GM12878 (cell line): ENCODE data around the gene TRDMT1. TPM values are rescaled to one million over a fixed set of nuclear protein-coding genes. Genes with fewer than 3 reads are reported as not detected.

Experiments
- ATAC-seq: fragments of 200-7000 bp; cut with Tn5 transposase; 3 replicates; pipeline ENCODE4 v1.9.1; 2020; ENCODE audit warnings: mild to moderate bottlenecking, moderate library complexity
- BruUV-seq: library from RNA; stranded (reverse); fragments of 400-500 nt; replicated peaks from 2 replicates; lab custom pipeline; 2021; lab: Mats Ljungman, UMichigan
- CTCF ChIA-PET: fragments of 300-600 bp; sonication (Branson Sonifier 250); formaldehyde crosslinking; extraction: SDS; loops from one replicate; lab custom pipeline; 2021; ENCODE audit warnings: inconsistent platforms; lab: Yijun Ruan, JAX
- POLR2A ChIA-PET: fragments of 350-600 bp; formaldehyde crosslinking; extraction: SDS; loops from one replicate; lab custom pipeline; 2021; ENCODE audit warnings: inconsistent platforms; lab: Charles Lee
- RAD21 ChIA-PET: fragments of 300-600 bp; sonication (Branson Sonifier 250); formaldehyde crosslinking; loops from one replicate; lab custom pipeline; 2023; ENCODE audit warnings: antibody characterized with exemption; ENCODE audit not compliant: unreplicated experiment; lab: Charles Lee
- SMC1A ChIA-PET: fragments of 300-600 bp; sonication (Branson Sonifier 250); formaldehyde crosslinking; loops from one replicate; lab custom pipeline; 2023; ENCODE audit not compliant: unreplicated experiment, uncharacterized antibody; lab: Charles Lee
- DNase-seq: peaks from one replicate; pipeline ENCODE4 v3.0.0-alpha.2; 2011; ENCODE audit warnings: low read depth, low spot score
- FAIRE-seq: peaks from 3 replicates; lab custom pipeline; 2011; peaks lifted over from hg19 to GRCh38; lab: Jason Lieb, UNC
- H2AFZ ChIP-seq: 2 replicates; pipeline ENCODE4 v1.6.0; 2011; ENCODE audit warnings: low read depth, low read length, control low read depth; ENCODE audit not compliant: control insufficient read depth
- H3K27ac ChIP-seq: 2 replicates; pipeline ENCODE4 v1.5.1; 2011; ENCODE audit warnings: control low read depth; ENCODE audit not compliant: control insufficient read depth, insufficient read depth
- H3K27me3 ChIP-seq, 2 experiments: replicated peaks in 1 of 2; 2 replicates each; pipeline versions ENCODE4 v1.6.0 to v1.6.1; 2011; ENCODE audit warnings: low read length in 1 of 2; ENCODE audit not compliant: control insufficient read depth in 2 of 2, insufficient read depth in 2 of 2
- H3K36me3 ChIP-seq, 2 experiments: 2 replicates each; pipeline ENCODE4 v1.5.1; 2011; ENCODE audit warnings: low read length in 1 of 2; ENCODE audit not compliant: control insufficient read depth in 2 of 2, insufficient read depth in 2 of 2
- H3K4me1 ChIP-seq: 2 replicates; pipeline ENCODE4 v1.6.1; 2011; ENCODE audit warnings: mild to moderate bottlenecking, low read length, moderate library complexity, mixed read lengths; ENCODE audit not compliant: control insufficient read depth, insufficient read depth
- H3K4me2 ChIP-seq: 2 replicates; pipeline ENCODE4 v1.6.0; 2011; ENCODE audit warnings: control low read depth; ENCODE audit not compliant: control insufficient read depth, insufficient read depth
- H3K4me3 ChIP-seq: fragments of 200-600 bp; sonication (generic); 2 replicates; pipeline ENCODE4 v1.5.1; 2016
- H3K79me2 ChIP-seq: 2 replicates; pipeline ENCODE4 v1.6.0; 2011; ENCODE audit warnings: low read length; ENCODE audit not compliant: control insufficient read depth, insufficient read depth
- H3K9ac ChIP-seq: 2 replicates; pipeline ENCODE4 v1.8.0; 2011; ENCODE audit warnings: low read length, control low read depth, mixed read lengths; ENCODE audit not compliant: control insufficient read depth, insufficient read depth
- H3K9me3 ChIP-seq: replicated peaks from 3 replicates; pipeline ENCODE4 v1.5.1; 2011; ENCODE audit warnings: mild to moderate bottlenecking, low read length; ENCODE audit not compliant: control insufficient read depth, insufficient read depth
- H4K20me1 ChIP-seq: 2 replicates; pipeline ENCODE4 v1.6.0; 2011; ENCODE audit not compliant: control insufficient read depth, insufficient read depth
- BCLAF1 ChIP-seq: fragments of 450-650 bp; IDR thresholded peaks from 2 replicates; pipeline ENCODE4 v1.6.1; 2017; ENCODE audit warnings: antibody characterized with exemption, mild to moderate bottlenecking, moderate library complexity
- BMI1 ChIP-seq: fragments of 450-650 bp; IDR thresholded peaks from 2 replicates; pipeline ENCODE4 v1.6.1; 2016; ENCODE audit warnings: mild to moderate bottlenecking, moderate library complexity, borderline replicate concordance
- CHD1 ChIP-seq: IDR thresholded peaks from 2 replicates; pipeline ENCODE4 v1.6.1; 2012; ENCODE audit warnings: low read depth, low read length, improper control_type of control experiment
- CREB1 ChIP-seq: IDR thresholded peaks from 2 replicates; pipeline ENCODE4 v1.6.1; 2012; ENCODE audit warnings: low read depth, mild to moderate bottlenecking, inconsistent platforms
- E2F8 ChIP-seq: fragments of 450-650 bp; IDR thresholded peaks from 2 replicates; pipeline ENCODE4 v1.6.1; 2018; ENCODE audit warnings: mild to moderate bottlenecking, low read depth, moderate library complexity; ENCODE audit not compliant: partially characterized antibody
- HDAC6 ChIP-seq: fragments of 200-600 bp; sonication (generic); IDR thresholded peaks from one replicate; pipeline ENCODE4 v1.8.0; 2017; ENCODE audit warnings: antibody characterized with exemption; ENCODE audit not compliant: unreplicated experiment
- MAX ChIP-seq: IDR thresholded peaks from 2 replicates; pipeline ENCODE4 v1.6.1; 2012; ENCODE audit warnings: low read depth, low read length, improper control_type of control experiment
- MTA2 ChIP-seq: fragments of 450-650 bp; IDR thresholded peaks from 2 replicates; pipeline ENCODE4 v1.6.1; 2016; ENCODE audit warnings: low read depth, mild to moderate bottlenecking, moderate library complexity
- MTA3 ChIP-seq: IDR thresholded peaks from 2 replicates; pipeline ENCODE4 v1.6.1; 2012; ENCODE audit warnings: low read length, inconsistent platforms, borderline replicate concordance
- POLR2AphosphoS2 ChIP-seq: IDR thresholded peaks from 2 replicates; pipeline ENCODE4 v1.6.1; 2011; ENCODE audit warnings: low read depth, mild to moderate bottlenecking, low read length, improper control_type of control experiment, moderate library complexity
- YBX1 ChIP-seq: fragments of 450-650 bp; IDR thresholded peaks from 2 replicates; pipeline ENCODE4 v1.6.1; 2016; ENCODE audit warnings: antibody characterized with exemption
- ZNF207 ChIP-seq: fragments of 450-650 bp; IDR thresholded peaks from 2 replicates; pipeline ENCODE4 v1.6.1; 2014; ENCODE audit warnings: antibody characterized with exemption, mild to moderate bottlenecking, borderline replicate concordance
- ZNF592 ChIP-seq: fragments of 450-650 bp; IDR thresholded peaks from 2 replicates; pipeline ENCODE4 v1.6.1; 2017; ENCODE audit warnings: mild to moderate bottlenecking, moderate library complexity
- WGBS: methylation state at CpG from one replicate; pipeline ENCODE4 v1.1.6; 2016; ENCODE audit warnings: low lambda C conversion rate; ENCODE audit not compliant: insufficient replicate concordance, insufficient coverage; ENCODE audit errors: missing lambda C conversion rate; 5-methylcytosine and 5-hydroxymethylcytosine counted together
- in situ Hi-C: fragments of 300-500 bp; cut with MboI; formaldehyde crosslinking; loops from 9 replicates; pipeline ENCODE4 v1.14.3; 2018; ENCODE audit warnings: mixed read lengths
- intact Hi-C: fragments of 100-400 bp; cut with micrococcal nuclease; formaldehyde crosslinking; loops from one replicate; pipeline ENCODE4 v1.14.2; 2022; ENCODE audit not compliant: unreplicated experiment
- polyA plus RNA-seq, 11 experiments: library from polyadenylated mRNA; depleted of rRNA in 4 of 11; unstranded in 6 of 11; stranded (reverse) in 5 of 11; fragments of >200 nt; fragmentation: Nextera tagmentation in 4 of 11; fragmentation: Illumina TruSeq in 1 of 11; extraction: Ambion mirVana in 4 of 11; extraction: Trizol in 1 of 11; gene quantifications; 1 replicate in 1 of 11; 2 replicates in 10 of 11; pipeline versions ENCODE4 v1.2.1 to v1.2.3, GENCODE V29; 2011 to 2016; ENCODE audit warnings: inconsistent platforms in 2 of 11, missing spikeins in 2 of 11, low read depth in 1 of 11
- total RNA-seq, 4 experiments: library from RNA; depleted of rRNA in 3 of 4; stranded (reverse); fragments of >200 nt in 3 of 4; fragmentation: Illumina TruSeq in 1 of 4; extraction: Trizol in 1 of 4; gene quantifications; 2 replicates each; pipeline versions ENCODE4 v1.2.1 to v1.2.3, GENCODE V29; 2013 to 2021

Gene TRDMT1
- total and polyA plus RNA-seq, 10 of the 15 experiments (the other 5 are each of a cell fraction or from before 2014, with no cell fraction given), result 2.3 to 9.7 (median 4.6) TPM

- ATAC-seq (no peak), DNase-seq (no peak), FAIRE-seq (no peak)
- Histone ChIP-seq H4K20me1 (no peaks in the 10 kb centered on the region), H3K9me3 (no peaks in the 10 kb centered on the region), H3K4me3 (no peak overlapping the region), H3K4me1 (no peaks in the 10 kb centered on the region), H3K27me3 (no peaks in the 10 kb centered on the region; a peak in 1 of 4 replicates), H2AFZ (no peak overlapping the region), H3K4me2 (no peak overlapping the region), H3K27ac (no peak overlapping the region), H3K79me2 (no peaks in the 10 kb centered on the region), H3K36me3 (no peaks in the 10 kb centered on the region), H3K9ac (no peak overlapping the region)
- intact Hi-C loops, result no loop called here
- BruUV-seq, result no TSS peak
- CTCF ChIA-PET, result interaction anchor here (0.5 kb wide), 1 partner anchor 20 kb away, joined by 3 read pairs; no protein-coding TSS in a partner anchor
- RAD21 ChIA-PET, result no interaction called here
- WGBS, result 53% methylated on average over 5 of the region's 5 CpGs
- POLR2A ChIA-PET, result no interaction called here
- SMC1A ChIA-PET, result no interaction called here
- in situ Hi-C loops, result no loop called here
- TF ChIP-seq E2F8 (no peak), POLR2AphosphoS2 (no peak), BMI1 (no peak), ZNF592 (no peak), HDAC6 (no peak), MTA2 (no peak), ZNF207 (no peak), MTA3 (no peak), YBX1 (no peak), MAX (no peak), CHD1 (no peak), BCLAF1 (no peak), CREB1 (no peak)
Observed at GRCh38 chr10:17106991-17107390, 94.5 kb downstream of the TRDMT1 start.
